GM12874 (cell line): ENCODE data around the gene CLCN2.

ENCODE experiments used
- CTCF ChIP-seq: IDR thresholded peaks from 2 replicates; pipeline ENCODE4 v1.5.1; 2011; ENCODE audit warnings: low read depth, mild to moderate bottlenecking, control low read depth, low read length, moderate library complexity; ENCODE audit not compliant: insufficient read depth

Gene CLCN2

DNA sequence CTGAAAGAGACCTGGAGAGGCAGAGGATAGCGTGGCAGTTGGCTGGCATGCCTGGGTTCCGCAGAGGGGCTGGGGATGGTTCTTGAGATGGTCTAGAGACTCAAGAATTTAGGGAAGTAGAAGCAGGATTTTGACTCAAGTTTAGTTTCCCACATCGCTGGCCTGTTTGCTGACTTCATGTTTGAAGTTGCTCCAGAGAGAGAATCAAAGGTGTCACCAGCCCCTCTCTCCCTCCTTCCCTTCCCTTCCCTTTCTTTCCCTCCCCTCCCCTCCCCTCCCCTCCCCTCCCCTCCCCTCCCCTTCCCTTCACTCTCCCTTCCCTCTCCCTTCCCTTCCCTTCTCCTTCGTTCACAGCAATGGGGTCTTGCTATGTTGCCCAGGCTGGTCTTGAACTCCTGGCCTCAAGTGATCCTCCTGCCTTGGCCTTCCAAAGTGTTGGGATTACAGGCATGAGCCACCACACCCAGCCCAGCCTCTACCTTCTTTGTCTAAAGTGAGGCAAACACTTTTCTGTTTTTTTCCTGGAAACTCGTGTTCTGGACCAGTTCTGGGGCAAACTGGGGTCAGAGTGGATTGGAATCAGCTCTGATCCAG lies 28.6 kb upstream of the CLCN2 start:
- no peak for TF ChIP-seq CTCF

GRCh38 chr3:184389384-184389783 lies 28.0 kb upstream of the CLCN2 start:
- TF ChIP-seq CTCF, result no peak

- no peak for TF ChIP-seq CTCF
Observed at GRCh38 chr3:184388936-184389230, 27.5 kb upstream of the CLCN2 start.

DNA sequence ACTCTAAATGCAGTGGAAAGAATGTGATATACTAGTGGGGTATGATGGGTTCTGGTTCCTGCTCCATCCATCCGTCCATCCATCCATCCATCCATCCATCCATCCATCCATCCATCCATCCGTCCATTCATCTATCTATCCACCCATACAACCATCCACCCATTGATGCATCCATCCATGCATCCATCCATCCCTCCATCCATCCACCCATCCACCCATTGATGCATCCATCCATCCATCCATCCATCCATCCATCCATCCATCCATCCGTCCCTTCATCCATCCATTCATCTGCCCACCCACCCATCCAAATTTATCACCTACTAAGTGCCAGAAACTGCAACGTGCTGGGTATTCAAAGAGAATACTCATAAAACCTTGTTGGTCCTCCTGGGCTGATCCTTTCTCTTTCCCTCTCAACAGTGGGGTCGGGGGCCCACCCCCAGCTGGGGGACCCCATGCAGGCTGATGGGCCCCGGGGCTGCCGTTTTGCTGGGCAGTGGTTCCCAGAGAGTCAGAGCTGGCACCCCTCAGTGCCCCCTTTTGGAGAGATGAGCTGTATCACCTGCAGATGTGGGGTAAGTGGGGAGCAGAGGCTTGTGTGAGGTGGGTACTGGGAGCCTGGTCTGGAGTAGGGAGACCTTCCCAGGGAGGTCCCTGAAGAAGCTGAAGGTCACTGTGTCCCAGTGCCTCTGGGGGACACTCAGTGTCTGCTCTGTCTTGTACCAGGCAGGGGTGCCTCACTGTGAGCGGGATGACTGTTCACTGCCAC lies 26.9 kb upstream of the CLCN2 start:
- no peak for TF ChIP-seq CTCF

DNA sequence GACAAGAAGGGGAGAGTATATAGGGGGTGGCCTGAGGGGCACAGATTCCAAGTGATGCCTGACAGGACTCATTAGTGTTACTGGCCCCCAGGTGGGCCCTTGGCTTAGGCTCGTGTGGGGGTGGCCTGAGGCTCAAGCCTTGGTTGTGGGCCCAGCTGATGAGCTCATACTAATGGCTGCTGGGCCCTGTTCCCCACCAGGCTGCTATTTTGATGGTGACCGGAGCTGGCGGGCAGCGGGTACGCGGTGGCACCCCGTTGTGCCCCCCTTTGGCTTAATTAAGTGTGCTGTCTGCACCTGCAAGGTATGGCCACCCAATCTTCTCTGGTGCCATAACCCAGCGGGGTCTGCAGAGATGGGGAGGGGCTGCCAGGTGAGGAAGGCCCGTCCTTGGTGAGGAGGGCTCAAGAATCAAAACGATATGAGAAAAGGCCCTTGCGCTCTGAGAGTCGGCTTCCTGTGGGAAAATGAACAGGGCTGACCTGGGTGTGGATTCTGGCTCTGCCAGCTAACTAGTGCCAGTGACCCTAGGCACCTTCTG lies 25.8 kb upstream of the CLCN2 start:
- no peak for TF ChIP-seq CTCF

DNA sequence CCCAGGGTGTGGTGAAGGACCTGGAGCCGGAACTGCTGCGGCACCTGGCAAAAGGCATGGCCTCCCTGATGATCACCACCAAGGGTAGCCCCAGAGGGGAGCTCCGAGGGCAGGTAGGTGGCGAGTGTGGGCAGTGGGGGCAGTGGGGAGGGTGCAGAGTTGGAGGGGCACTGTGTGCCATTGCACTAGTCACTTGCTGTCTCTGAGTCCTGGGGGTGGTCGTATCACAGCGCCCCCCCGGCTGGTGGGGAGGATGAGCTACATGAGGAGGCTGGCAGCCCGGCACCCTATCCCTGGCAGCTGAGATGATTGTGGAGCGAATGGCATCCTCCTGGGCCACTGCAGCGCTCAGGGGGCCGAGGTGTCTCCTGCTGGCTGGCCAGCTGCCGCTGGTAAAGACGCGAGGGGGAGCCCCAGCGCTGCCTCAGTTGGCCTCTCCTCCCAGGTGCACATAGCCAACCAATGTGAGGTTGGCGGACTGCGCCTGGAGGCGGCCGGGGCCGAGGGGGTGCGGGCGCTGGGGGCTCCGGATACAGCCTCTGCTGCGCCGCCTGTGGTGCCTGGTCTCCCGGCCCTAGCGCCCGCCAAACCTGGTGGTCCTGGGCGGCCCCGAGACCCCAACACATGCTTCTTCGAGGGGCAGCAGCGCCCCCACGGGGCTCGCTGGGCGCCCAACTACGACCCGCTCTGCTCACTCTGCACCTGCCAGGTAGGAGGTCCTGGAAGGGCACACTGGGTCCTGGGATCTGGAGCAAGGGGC lies 24.8 kb upstream of the CLCN2 start:
- TF ChIP-seq CTCF, result no peak

- no peak for TF ChIP-seq CTCF
Observed at GRCh38 chr3:184384856-184385422, 23.5 kb upstream of the CLCN2 start.
